Right lung (tissue), 10 donors: ENCODE measurements around the gene SUN1. TPM values are rescaled to one million over a fixed set of nuclear protein-coding genes. Genes with fewer than 3 reads are reported as not detected.
"Not testable (repeated sequence)": the region's sequence is repeated elsewhere in the genome, so short reads cannot be mapped to it uniquely, and the experiment has no call there.

ENCODE experiments used
- DNase-seq, 2 donors: peaks; one replicate each; pipeline ENCODE4 v3.0.0-alpha.2; 2013
- long read RNA-seq, 8 donors: transcript quantifications; one replicate each; lab custom pipeline, GENCODE V29; 2026
- polyA plus RNA-seq, 5 donors: library from polyadenylated mRNA; unstranded; fragments of 120-200 nt; gene quantifications; one replicate each; pipeline versions ENCODE4 v1.2.1 to v1.2.3, GENCODE V29; 2013; ENCODE audit warnings: inconsistent platforms in 1 of 5, low replicate concordance in 1 of 5; ENCODE audit not compliant: insufficient read length in 5 of 5, insufficient read depth in 1 of 5

SUN1 gene
- polyA plus RNA-seq: 100 to 1,000 TPM; 127 to 183 (median 156) TPM
- long read RNA-seq, donor 1, full-length matches to known transcripts: 11 of 56 reads
- long read RNA-seq, donor 1, partial matches to known transcripts: 45 of 56 reads
- long read RNA-seq, donor 1, other reads (novel, unspliced or antisense): 0 of 56 reads
- long read RNA-seq, donor 2, partial matches to known transcripts: 0 of 3 reads
- long read RNA-seq, donor 2, other reads (novel, unspliced or antisense): 0 of 3 reads
- long read RNA-seq, donor 3, full-length matches to known transcripts: 7 of 7 reads
- long read RNA-seq, donor 3, partial matches to known transcripts: 0 of 7 reads
- long read RNA-seq, donor 3, other reads (novel, unspliced or antisense): 0 of 7 reads
- long read RNA-seq, donor 4, partial matches to known transcripts: 22 of 25 reads
- long read RNA-seq, donor 4, other reads (novel, unspliced or antisense): 0 of 25 reads
- long read RNA-seq, donor 5, partial matches to known transcripts: 49 of 75 reads
- long read RNA-seq, donor 5, other reads (novel, unspliced or antisense): 19 of 75 reads
- long read RNA-seq, donor 6, full-length matches to known transcripts: 7 of 44 reads
- long read RNA-seq, donor 6, partial matches to known transcripts: 32 of 44 reads
- long read RNA-seq, donor 6, other reads (novel, unspliced or antisense): 5 of 44 reads
- long read RNA-seq, donor 7, partial matches to known transcripts: 0 of 4 reads
- long read RNA-seq, donor 7, other reads (novel, unspliced or antisense): 0 of 4 reads
- long read RNA-seq, donor 8, full-length matches to known transcripts: 2 of 2 reads
- long read RNA-seq, donor 8, partial matches to known transcripts: 0 of 2 reads
- long read RNA-seq, donor 8, other reads (novel, unspliced or antisense): 0 of 2 reads

GRCh38 chr7:832167-832967, at the start of gene SUN1:
TSS of gene SUN1 (plus strand) at chr7:832476. CDS start at chr7:832525, 49 bp downstream.
- no peak for DNase-seq

GRCh38 chr7:782718-783449, 49.4 kb upstream of the SUN1 start:
- no peak for DNase-seq

GRCh38 chr7:783556-784490, 48.5 kb upstream of the SUN1 start:
- no peak for DNase-seq

GRCh38 chr7:784971-785370, 47.3 kb upstream of the SUN1 start:
- no peak for DNase-seq

- DNase-seq: no peak
These were observed 46.9 kb upstream of the SUN1 start for GRCh38 chr7:785416-785815.

GRCh38 chr7:786472-787255, 45.6 kb upstream of the SUN1 start:
- peak; percentile 30 to 38 for DNase-seq

GRCh38 chr7:787332-788240, 44.7 kb upstream of the SUN1 start:
- DNase-seq: no peak

GRCh38 chr7:791519-791918, 40.8 kb upstream of the SUN1 start:
- DNase-seq: peak in 1 of 2 donors; percentile 63

GRCh38 chr7:794207-794606, 38.1 kb upstream of the SUN1 start:
- no peak for DNase-seq

- no peak for DNase-seq
These were observed 37.5 kb upstream of the SUN1 start for GRCh38 chr7:794671-795329.

- DNase-seq: not testable (repeated sequence)
These were observed 35.7 kb upstream of the SUN1 start for GRCh38 chr7:796434-797169.

GRCh38 chr7:798921-799470, 33.3 kb upstream of the SUN1 start:
- DNase-seq: no peak

- DNase-seq: no peak
These were observed 31.6 kb upstream of the SUN1 start for GRCh38 chr7:800692-801091.

GRCh38 chr7:801351-801750, 30.9 kb upstream of the SUN1 start:
- not testable (repeated sequence) for DNase-seq

- DNase-seq: peak in 1 of 2 donors; percentile 51
These were observed 30.3 kb upstream of the SUN1 start for GRCh38 chr7:801940-802381.
